HepG2 (cell line): ENCODE results near the gene PPP6R2. TPM values are rescaled to one million over a fixed set of nuclear protein-coding genes. Genes with fewer than 3 reads are reported as not detected.

Experiments
- GATAD2A ChIP-seq: IDR thresholded peaks from 2 replicates; pipeline ENCODE4 v1.6.1; 2016
- LCORL ChIP-seq, 2 experiments: fragments of 450-650 bp in 1 of 2; sonication (generic) in 1 of 2; formaldehyde crosslinking in 1 of 2; IDR thresholded peaks; 2 replicates each; pipeline versions ENCODE4 v1.5.0 to v1.6.1; 2017 to 2020; ENCODE audit warnings: antibody characterized with exemption in 1 of 2, missing genetic modification reagents in 1 of 2
- MEF2D ChIP-seq: sonication (generic); formaldehyde crosslinking; IDR thresholded peaks from 2 replicates; pipeline ENCODE4 v1.5.1; 2020; ENCODE audit warnings: mild to moderate bottlenecking, missing genetic modification reagents
- MIER2 ChIP-seq: IDR thresholded peaks from 2 replicates; pipeline ENCODE4 v1.6.1; 2016; ENCODE audit warnings: missing biosample characterization, missing genetic modification reagents
- NFE2 ChIP-seq: sonication (generic); formaldehyde crosslinking; IDR thresholded peaks from 2 replicates; pipeline ENCODE4 v1.4.0; 2020; ENCODE audit warnings: missing genetic modification reagents
- NFKB2 ChIP-seq: sonication (generic); formaldehyde crosslinking; IDR thresholded peaks from 2 replicates; pipeline ENCODE4 v1.4.0; 2020; ENCODE audit warnings: missing genetic modification reagents, borderline replicate concordance
- NR1H2 ChIP-seq: sonication (generic); formaldehyde crosslinking; IDR thresholded peaks from 2 replicates; pipeline ENCODE4 v1.8.1; 2022; ENCODE audit warnings: low read depth, missing genetic modification reagents, borderline replicate concordance
- SP5 ChIP-seq: IDR thresholded peaks from 2 replicates; pipeline ENCODE4 v1.6.1; 2016; ENCODE audit warnings: low read depth, borderline replicate concordance
- ZBTB40 ChIP-seq, 2 experiments: fragments of 450-650 bp in 1 of 2; sonication (generic) in 1 of 2; formaldehyde crosslinking in 1 of 2; IDR thresholded peaks; 2 replicates each; pipeline versions ENCODE4 v1.6.1 to v1.8.0; 2016 to 2022; ENCODE audit warnings: antibody characterized with exemption in 1 of 2, mild to moderate bottlenecking in 1 of 2, missing genetic modification reagents in 1 of 2
- ZFP91 ChIP-seq: sonication (generic); formaldehyde crosslinking; IDR thresholded peaks from 2 replicates; pipeline ENCODE4 v1.9.0; 2022; ENCODE audit warnings: missing genetic modification reagents, mild to moderate bottlenecking, borderline replicate concordance
- ZMYM3 ChIP-seq: sonication (generic); formaldehyde crosslinking; IDR thresholded peaks from 2 replicates; pipeline ENCODE4 v1.5.1; 2020; ENCODE audit warnings: mild to moderate bottlenecking, missing genetic modification reagents
- ZNF557 ChIP-seq: sonication (generic); formaldehyde crosslinking; IDR thresholded peaks from 2 replicates; pipeline ENCODE4 v1.4.0; 2020; ENCODE audit warnings: missing genetic modification reagents
- ZNF687 ChIP-seq: sonication (generic); formaldehyde crosslinking; IDR thresholded peaks from 2 replicates; pipeline ENCODE4 v1.5.1; 2020; ENCODE audit warnings: mild to moderate bottlenecking, missing genetic modification reagents, moderate library complexity
- polyA plus RNA-seq, 8 experiments: library from polyadenylated mRNA; depleted of rRNA in 3 of 8; stranded (reverse) in 7 of 8; unstranded in 1 of 8; fragments of >200 nt; fragmentation: Illumina TruSeq in 4 of 8; extraction: Trizol in 4 of 8; gene quantifications; 2 replicates each; pipeline versions ENCODE4 v1.2.1 to v1.2.3, GENCODE V29; 2011 to 2016; ENCODE audit warnings: low read depth in 4 of 8, missing spikeins in 1 of 8, mixed read lengths in 1 of 8; ENCODE audit not compliant: insufficient read depth in 1 of 8
- total RNA-seq, 5 experiments: library from RNA; depleted of rRNA; stranded (reverse); fragments of >200 nt; fragmentation: Illumina TruSeq; extraction: Trizol; gene quantifications; 2 replicates each; pipeline ENCODE4 v1.2.3, GENCODE V29; 2016; ENCODE audit warnings: low read depth in 1 of 5

PPP6R2 gene
- total and polyA plus RNA-seq, 2 of the 13 experiments (the other 11 are each of a cell fraction or from before 2014, with no cell fraction given), result 55.0 to 102 TPM

GRCh38 chr22:50314455-50315288 is 28.5 kb upstream of the PPP6R2 start (continued):
- no peak for TF ChIP-seq MIER2
- TF ChIP-seq ZMYM3 (CRISPR knock-in tag), result no peak
- TF ChIP-seq ZNF687 (CRISPR knock-in tag), result peak; percentile 88
- TF ChIP-seq ZBTB40 (IDR thresholded peaks at IDR 0.05), result no peak
- TF ChIP-seq ZBTB40 (CRISPR knock-in tag; IDR thresholded peaks at IDR 0.05), result 0 out of 2 replicates have a peak, but pooled peaks have one; percentile 34
- TF ChIP-seq MEF2D, result 0 out of 2 replicates have a peak, but pooled peaks have one; percentile 39
- 0 out of 2 replicates have a peak, but pooled peaks have one; percentile 12 for TF ChIP-seq GATAD2A (CRISPR knock-in tag)
- TF ChIP-seq ZFP91, result peak; percentile 4; the same call in 1 of the 2 replicates
- TF ChIP-seq NFE2 (CRISPR knock-in tag), result no peak
- no peak for TF ChIP-seq LCORL (IDR thresholded peaks at IDR 0.05)
- TF ChIP-seq LCORL (CRISPR knock-in tag; IDR thresholded peaks at IDR 0.05), result peak; percentile 60; the same call in 1 of the 2 replicates
- TF ChIP-seq NR1H2, result peak; percentile 31; the same call in 1 of the 2 replicates
- no peak for TF ChIP-seq ZNF557 (CRISPR knock-in tag)
- TF ChIP-seq NFKB2, result no peak
- TF ChIP-seq SP5 (CRISPR knock-in tag), result peak; percentile 48; the same call in 1 of the 2 replicates
